GM12873 (cell line): ENCODE measurements around the gene CELSR2.

Source experiments
- TF ChIP-seq, protein P1 (sequence below): IDR thresholded peaks from 2 replicates; pipeline ENCODE4 v1.5.1; 2012; ENCODE audit warnings: low read depth, mild to moderate bottlenecking, moderate library complexity, low read length, control low read depth; ENCODE audit not compliant: insufficient read depth; ENCODE audit errors: missing control alignments

CELSR2 gene

DNA sequence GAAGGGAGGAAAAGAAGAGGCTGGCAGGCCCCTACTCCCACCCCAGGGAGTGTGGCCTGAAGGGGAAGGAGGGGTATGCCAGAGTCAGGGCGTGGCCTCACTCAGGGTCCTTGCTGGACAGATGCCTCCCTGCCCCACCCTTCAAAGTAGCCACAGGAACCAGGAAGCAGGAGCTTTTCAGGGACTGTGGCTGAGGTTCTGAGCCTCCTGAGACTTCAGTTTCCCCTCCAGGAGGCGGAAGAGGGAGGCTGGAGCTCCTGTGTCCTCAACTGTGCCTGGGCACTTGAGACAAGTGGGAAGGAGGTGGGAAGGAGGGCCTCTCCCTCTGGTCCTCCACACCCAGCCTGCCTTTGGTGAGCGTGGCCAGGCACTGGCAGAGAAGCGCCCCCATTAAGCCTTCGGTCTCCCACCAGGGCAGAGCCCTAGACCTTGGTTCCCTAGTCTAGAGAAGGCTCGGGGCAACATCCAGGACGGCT, 5.3 kb downstream of the CELSR2 start:
- TF ChIP-seq, protein P1, sequence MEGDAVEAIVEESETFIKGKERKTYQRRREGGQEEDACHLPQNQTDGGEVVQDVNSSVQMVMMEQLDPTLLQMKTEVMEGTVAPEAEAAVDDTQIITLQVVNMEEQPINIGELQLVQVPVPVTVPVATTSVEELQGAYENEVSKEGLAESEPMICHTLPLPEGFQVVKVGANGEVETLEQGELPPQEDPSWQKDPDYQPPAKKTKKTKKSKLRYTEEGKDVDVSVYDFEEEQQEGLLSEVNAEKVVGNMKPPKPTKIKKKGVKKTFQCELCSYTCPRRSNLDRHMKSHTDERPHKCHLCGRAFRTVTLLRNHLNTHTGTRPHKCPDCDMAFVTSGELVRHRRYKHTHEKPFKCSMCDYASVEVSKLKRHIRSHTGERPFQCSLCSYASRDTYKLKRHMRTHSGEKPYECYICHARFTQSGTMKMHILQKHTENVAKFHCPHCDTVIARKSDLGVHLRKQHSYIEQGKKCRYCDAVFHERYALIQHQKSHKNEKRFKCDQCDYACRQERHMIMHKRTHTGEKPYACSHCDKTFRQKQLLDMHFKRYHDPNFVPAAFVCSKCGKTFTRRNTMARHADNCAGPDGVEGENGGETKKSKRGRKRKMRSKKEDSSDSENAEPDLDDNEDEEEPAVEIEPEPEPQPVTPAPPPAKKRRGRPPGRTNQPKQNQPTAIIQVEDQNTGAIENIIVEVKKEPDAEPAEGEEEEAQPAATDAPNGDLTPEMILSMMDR, result no peak

DNA sequence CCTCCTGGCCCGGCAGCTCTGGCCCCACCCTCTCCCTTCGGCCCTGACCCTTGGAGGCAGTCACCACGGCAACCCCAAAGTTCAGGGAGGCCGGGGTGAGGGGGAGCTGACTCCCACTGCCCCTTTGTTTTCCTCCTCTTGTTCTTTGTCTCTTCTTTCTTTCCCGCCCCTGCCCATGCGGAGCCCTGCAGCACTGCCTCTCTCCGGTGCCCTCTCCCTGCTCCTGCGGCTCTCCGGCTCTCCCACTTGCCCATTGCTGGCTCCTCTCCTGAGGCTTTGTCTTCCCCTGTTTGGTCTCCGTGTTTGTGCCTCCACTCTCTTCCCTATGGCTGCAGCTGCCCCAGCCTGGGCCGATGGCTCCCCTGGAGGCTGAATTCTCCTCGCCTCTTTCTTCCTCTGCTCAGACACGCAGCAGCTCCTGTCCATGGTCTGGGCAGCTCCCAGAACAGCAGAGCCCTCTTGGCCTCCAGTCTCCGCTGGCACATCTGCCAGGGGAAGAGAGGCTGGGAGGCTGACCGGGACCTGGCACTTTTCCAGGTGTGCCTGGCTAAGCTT, 5.8 kb downstream of the CELSR2 start:
- TF ChIP-seq, protein P1, result no peak

DNA sequence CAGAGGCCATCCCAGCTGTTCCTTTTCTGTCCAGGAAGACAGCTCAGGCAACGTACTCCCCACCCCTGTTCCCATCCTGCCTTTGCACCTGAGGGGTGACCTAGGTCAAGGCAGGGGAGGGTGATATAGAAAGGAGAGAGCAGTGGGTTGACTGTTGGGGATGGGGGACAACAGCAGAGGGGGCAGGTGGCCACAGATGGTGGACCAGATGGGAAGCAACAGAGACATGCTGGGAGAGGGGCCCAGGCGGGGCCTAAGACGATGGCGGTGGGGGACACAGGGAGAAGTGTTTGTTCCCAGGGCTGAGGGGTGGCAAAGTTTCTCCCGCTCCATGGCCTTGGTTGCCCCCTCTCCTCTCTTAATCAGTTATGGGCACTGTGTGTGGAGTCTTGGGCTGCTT, 6.3 kb downstream of the CELSR2 start:
- TF ChIP-seq, protein P1, result no peak

DNA sequence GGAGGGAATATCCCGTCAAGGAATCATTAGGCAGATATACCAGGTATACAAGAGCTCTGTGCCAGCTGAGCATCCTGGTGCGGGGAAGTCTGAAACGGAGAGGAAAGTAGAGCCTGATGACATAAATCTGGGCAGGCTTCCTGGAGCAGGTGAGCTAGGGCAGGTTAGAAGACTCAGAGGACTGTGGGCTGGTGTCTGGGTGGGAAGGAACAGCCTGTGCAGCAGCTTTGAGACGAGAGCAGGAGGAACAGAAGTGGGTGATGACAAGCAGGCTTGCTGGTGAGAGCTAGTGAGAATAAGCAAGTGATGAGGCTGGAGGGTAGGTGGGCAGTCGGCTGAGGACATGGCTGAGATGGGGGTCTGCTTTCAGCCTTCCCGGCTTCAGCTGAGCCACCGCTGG, 6.7 kb downstream of the CELSR2 start:
- TF ChIP-seq, protein P1, result no peak

DNA sequence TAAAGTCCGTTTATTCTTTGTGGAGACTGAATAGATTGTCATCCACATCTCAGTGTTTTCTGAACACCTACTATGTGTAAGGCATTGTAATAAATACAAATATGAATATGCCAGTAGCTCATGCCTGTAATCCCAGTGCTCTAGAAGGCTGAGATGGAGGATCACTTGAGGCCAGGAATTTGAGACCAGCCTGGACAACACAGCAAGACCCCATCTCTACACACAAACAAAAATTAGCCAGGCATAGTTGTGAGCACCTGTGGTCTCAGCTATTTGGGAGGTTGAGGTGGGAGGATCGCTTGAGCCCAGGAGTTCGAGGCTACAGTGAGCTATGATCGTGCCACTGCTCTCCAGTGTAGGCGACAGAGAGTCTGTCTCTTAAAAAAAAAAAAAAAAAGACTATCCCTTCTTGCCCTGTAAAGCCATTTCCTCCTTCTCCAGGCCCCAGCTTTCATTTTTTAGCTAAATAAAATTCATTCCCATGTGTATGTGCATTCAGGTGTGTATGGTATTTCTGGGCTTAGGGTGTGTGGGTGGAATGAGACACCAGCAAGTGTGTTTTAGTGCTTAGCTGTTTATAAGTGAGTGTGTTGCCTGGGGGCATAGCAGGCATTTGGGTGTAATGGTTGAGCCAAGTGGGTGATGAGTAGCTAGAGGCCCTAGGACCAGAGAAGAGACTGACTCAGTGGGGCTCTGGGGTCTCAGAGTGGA, 7.8 kb downstream of the CELSR2 start:
- TF ChIP-seq, protein P1, result no peak

DNA sequence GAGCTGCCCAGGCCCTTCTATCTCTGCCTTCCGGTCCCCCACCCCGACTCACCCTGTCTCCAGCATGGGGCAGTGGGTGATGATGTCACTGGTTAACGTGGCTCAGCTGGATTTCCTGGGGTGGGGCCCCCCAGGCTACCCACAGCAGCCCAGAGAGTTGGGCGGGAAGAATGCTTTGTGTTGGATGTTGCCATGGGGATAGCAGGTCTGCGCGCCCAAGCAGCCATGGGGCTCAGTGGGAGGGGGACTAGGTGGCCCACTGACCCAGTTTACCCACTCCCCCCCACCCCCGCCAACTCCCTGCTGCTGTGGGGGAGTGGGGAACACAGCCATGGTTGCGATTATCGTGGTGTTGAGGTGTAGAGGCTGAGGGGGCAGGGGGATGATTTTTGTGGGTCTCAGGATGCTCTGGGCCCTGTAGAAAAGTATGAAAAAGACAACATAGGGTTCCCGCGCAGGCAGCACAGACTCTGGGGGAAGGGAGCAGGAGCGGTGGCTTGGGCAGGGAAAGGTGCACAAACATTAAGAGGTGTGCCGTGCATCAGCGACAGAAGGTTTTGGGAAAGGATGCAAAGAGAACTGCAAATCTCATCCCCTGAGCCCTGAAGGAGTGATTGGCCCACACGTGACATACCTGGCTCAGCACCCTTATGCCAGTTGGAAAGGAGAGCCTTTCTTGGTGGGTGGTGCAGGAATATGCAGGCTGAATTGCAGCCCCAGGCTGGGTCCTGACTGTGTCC, 8.5 kb downstream of the CELSR2 start:
- TF ChIP-seq, protein P1, result no peak
